Suprapubic skin (tissue), 3 donors: Measurements from ENCODE around the gene KRT12.

ENCODE experiments used
- CTCF ChIP-seq, 2 donors: fragments of 200-600 bp in 1 of 2; fragments of 450-650 bp in 1 of 2; sonication (generic) in 1 of 2; IDR thresholded peaks; one replicate each; pipeline ENCODE4 v1.5.1; 2016 to 2019; ENCODE audit warnings: antibody characterized with exemption in 2 of 2, mild to moderate bottlenecking in 1 of 2, moderate library complexity in 1 of 2
- POLR2AphosphoS5 ChIP-seq, 3 donors: sonication (generic); formaldehyde crosslinking; IDR thresholded peaks; one replicate each; pipeline ENCODE4 v1.6.1; 2017; ENCODE audit warnings: antibody characterized with exemption in 3 of 3

GRCh38 chr17:40830085-40830776, 36.8 kb downstream of the KRT12 start:
- TF ChIP-seq CTCF (IDR thresholded peaks at IDR 0.05): no peak
- no peak for TF ChIP-seq POLR2AphosphoS5 (IDR thresholded peaks at IDR 0.05)
